K562 (cell line): ENCODE measurements around the gene PYDC1. TPM values are rescaled to one million over a fixed set of nuclear protein-coding genes. Genes with fewer than 3 reads are reported as not detected.
A peak's percentile ranks its signal among the peaks of the same experiment; 100 is the strongest.

Experiments
- ATAC-seq: fragments of 200-7000 bp; cut with Tn5 transposase; 3 replicates; pipeline ENCODE4 v1.9.1; 2020; ENCODE audit warnings: moderate library complexity
- BruUV-seq: library from RNA; stranded (reverse); fragments of 400-500 nt; replicated peaks from 2 replicates; lab custom pipeline; 2021; lab: Mats Ljungman, UMichigan
- CTCF ChIA-PET: fragments of 300-600 bp; formaldehyde crosslinking; extraction: SDS; loops from one replicate; lab custom pipeline; 2021; ENCODE audit warnings: low intra/inter-chr PET ratio; lab: Yijun Ruan, JAX
- POLR2A ChIA-PET: fragments of 300-600, 350-650 bp; sonication (Branson Sonifier 250); formaldehyde crosslinking; extraction: SDS; loops from one replicate; lab custom pipeline; 2021; ENCODE audit warnings: antibody characterized with exemption, inconsistent platforms; lab: Yijun Ruan, JAX
- DNase-seq, 4 experiments: peaks; one replicate each; pipeline versions ENCODE4 v3.0.0 to v3.0.0-alpha.2; 2011 to 2018; ENCODE audit warnings: low spot score in 3 of 4, mixed read lengths in 3 of 4; ENCODE audit errors: extremely low read depth in 1 of 4
- FAIRE-seq: peaks from 2 replicates; lab custom pipeline; 2011; peaks lifted over from hg19 to GRCh38; lab: Jason Lieb, UNC
- H2AFZ ChIP-seq: 2 replicates; pipeline ENCODE4 v1.6.0; 2011; ENCODE audit warnings: low read depth, low read length, control low read depth, inconsistent platforms
- H3K27ac ChIP-seq: fragments of 200-600 bp; 3 replicates; pipeline ENCODE4 v1.8.0; 2011; ENCODE audit warnings: low read depth, mild to moderate bottlenecking, control low read depth, inconsistent platforms, low read length, moderate library complexity, mixed read lengths; ENCODE audit errors: extremely low read depth
- H3K27me3 ChIP-seq, 2 experiments: fragments of 300-600 bp in 1 of 2; 2 replicates in 1 of 2; 3 replicates in 1 of 2; pipeline versions ENCODE4 v1.6.0 to v1.8.0; 2011; ENCODE audit warnings: inconsistent platforms in 2 of 2, low read length in 2 of 2, mild to moderate bottlenecking in 1 of 2, mixed read lengths in 1 of 2, moderate library complexity in 1 of 2; ENCODE audit not compliant: control insufficient read depth in 2 of 2, insufficient read depth in 2 of 2
- H3K36me3 ChIP-seq: fragments of 300-600 bp; 3 replicates; pipeline ENCODE4 v1.8.0; 2011; ENCODE audit warnings: mild to moderate bottlenecking, low read length, inconsistent platforms; ENCODE audit not compliant: control insufficient read depth, insufficient read depth
- H3K4me1 ChIP-seq, 2 experiments: fragments of 200-600 bp in 1 of 2; replicated peaks in 1 of 2; 2 replicates in 1 of 2; 3 replicates in 1 of 2; pipeline versions ENCODE4 v1.5.1 to v1.8.0; 2011; ENCODE audit warnings: inconsistent platforms in 2 of 2, low read length in 2 of 2, mild to moderate bottlenecking in 1 of 2, mixed read lengths in 1 of 2, moderate library complexity in 1 of 2; ENCODE audit not compliant: control insufficient read depth in 2 of 2, insufficient read depth in 2 of 2
- H3K4me2 ChIP-seq: 2 replicates; pipeline ENCODE4 v1.6.1; 2011; ENCODE audit warnings: low read length, control low read depth, inconsistent platforms, mixed read lengths; ENCODE audit not compliant: insufficient read depth
- H3K4me3 ChIP-seq: fragments of 200-600 bp; sonication (generic), shearing (Covaris generic); 2 replicates; pipeline ENCODE4 v1.5.1; 2016; ENCODE audit warnings: control low read depth, inconsistent platforms
- H3K79me2 ChIP-seq: fragments of 200-600 bp; 3 replicates; pipeline ENCODE4 v1.8.0; 2011; ENCODE audit warnings: low read length, inconsistent platforms; ENCODE audit not compliant: control insufficient read depth, insufficient read depth
- H3K9ac ChIP-seq, 2 experiments: 2 replicates each; pipeline versions ENCODE4 v1.6.0 to v1.6.1; 2011; ENCODE audit warnings: low read depth in 2 of 2, low read length in 2 of 2, control low read depth in 1 of 2, inconsistent platforms in 1 of 2, mild to moderate bottlenecking in 1 of 2, mixed read lengths in 1 of 2; ENCODE audit not compliant: insufficient read depth in 1 of 2
- H3K9me1 ChIP-seq: one replicate; pipeline ENCODE4 v1.6.0; 2011; ENCODE audit warnings: inconsistent platforms, mild to moderate bottlenecking, low read length, moderate library complexity; ENCODE audit not compliant: control insufficient read depth, insufficient read depth
- H3K9me3 ChIP-seq: replicated peaks from 2 replicates; pipeline ENCODE4 v1.5.1; 2011; ENCODE audit warnings: low read depth, low read length, inconsistent platforms; ENCODE audit not compliant: control insufficient read depth, insufficient read depth
- H4K20me1 ChIP-seq: replicated peaks from 2 replicates; pipeline ENCODE4 v1.6.1; 2011; ENCODE audit warnings: low read length, inconsistent platforms, mixed read lengths; ENCODE audit not compliant: control insufficient read depth, insufficient read depth
- DACH1 ChIP-seq: fragments of 450-650 bp; IDR thresholded peaks from 2 replicates; pipeline ENCODE4 v1.6.1; 2018; ENCODE audit not compliant: partially characterized antibody
- HLTF ChIP-seq: fragments of 450-650 bp; IDR thresholded peaks from 2 replicates; pipeline ENCODE4 v1.6.1; 2016
- ID3 ChIP-seq, 2 experiments: fragments of 250-450 bp in 1 of 2; fragments of 450-650 bp in 1 of 2; sonication (Bioruptor Pico) in 1 of 2; IDR thresholded peaks; 2 replicates each; pipeline versions ENCODE4 v1.6.1 to v1.8.0; 2016 to 2021; ENCODE audit warnings: mild to moderate bottlenecking in 2 of 2, moderate library complexity in 2 of 2, missing compliant biosample characterization in 1 of 2, missing genetic modification characterization in 1 of 2
- KDM5B ChIP-seq: fragments of 200-600 bp; sonication (generic); IDR thresholded peaks from 2 replicates; pipeline ENCODE4 v1.6.1; 2012; ENCODE audit warnings: low read depth, mild to moderate bottlenecking, moderate library complexity, low read length, control low read depth, inconsistent platforms; ENCODE audit not compliant: insufficient replicate concordance
- TAF7 ChIP-seq: fragments of 450-650 bp; IDR thresholded peaks from 2 replicates; pipeline ENCODE4 v1.6.1; 2016; ENCODE audit warnings: missing genetic modification characterization, missing compliant biosample characterization
- ZNF77 ChIP-seq: fragments of 250-450 bp; sonication (Bioruptor Pico); IDR thresholded peaks from 2 replicates; pipeline ENCODE4 v1.5.0; 2020
- WGBS: fragments of 100-300 bp; shearing (Covaris generic); methylation state at CpG from one replicate; pipeline ENCODE4 v1.1.6; 2016; ENCODE audit warnings: low coverage, mixed read lengths; ENCODE audit not compliant: insufficient coverage; ENCODE audit errors: missing lambda C conversion rate; 5-methylcytosine and 5-hydroxymethylcytosine counted together
- in situ Hi-C: fragments of 300-500 bp; cut with MboI; formaldehyde crosslinking; loops from 4 replicates; pipeline ENCODE4 v1.15.0; 2018; ENCODE audit warnings: inconsistent platforms, mixed read lengths
- intact Hi-C: fragments of 100-400 bp; cut with micrococcal nuclease; formaldehyde crosslinking; loops from 2 replicates; pipeline ENCODE4 v1.14.2; 2022
- polyA plus RNA-seq, 8 experiments: library from polyadenylated mRNA; depleted of rRNA in 4 of 8; stranded (reverse) in 5 of 8; unstranded in 3 of 8; fragments of >200 nt; fragmentation: Nextera tagmentation in 2 of 8; fragmentation: Illumina TruSeq in 1 of 8; extraction: Ambion mirVana in 2 of 8; extraction: Trizol in 1 of 8; gene quantifications; 2 replicates each; pipeline versions ENCODE4 v1.2.1 to v1.2.3, GENCODE V29; 2011 to 2014; ENCODE audit warnings: inconsistent platforms in 1 of 8, missing spikeins in 1 of 8
- total RNA-seq, 7 experiments: library from RNA; depleted of rRNA in 6 of 7; stranded (reverse); fragments of >200 nt in 6 of 7; fragmentation: Illumina TruSeq in 2 of 7; extraction: Trizol in 2 of 7; gene quantifications; 2 replicates each; pipeline versions ENCODE4 v1.2.1 to v1.2.3, GENCODE V29; 2011 to 2021; ENCODE audit warnings: low replicate concordance in 1 of 7

Gene PYDC1
- total and polyA plus RNA-seq, 9 of the 15 experiments (the other 6 are each of a cell fraction or from before 2014, with no cell fraction given) = not detected

DNA sequence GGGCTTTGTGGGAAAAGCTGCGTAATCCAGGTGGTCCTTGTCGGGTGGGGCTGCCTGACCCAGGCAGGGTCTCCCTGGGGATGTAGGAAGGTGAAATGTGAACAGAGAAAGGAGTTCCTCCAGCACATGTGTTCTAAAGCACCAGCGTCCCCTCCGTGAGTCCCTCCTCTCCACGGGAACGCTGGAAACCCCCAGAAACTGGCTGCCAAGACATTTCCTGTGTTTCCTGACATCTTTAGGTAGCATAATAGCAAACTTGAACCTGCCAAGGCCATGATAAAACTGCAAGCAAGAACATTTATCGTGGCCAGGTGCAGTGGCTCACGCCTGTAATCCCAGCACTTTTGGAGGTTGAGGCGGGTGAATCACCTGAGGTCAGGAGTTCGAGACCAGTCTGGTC, 12.6 kb upstream of the PYDC1 start:
- DNase-seq (peak in 1 of 4 experiments; percentile 9), ATAC-seq (no peak; the same call in 2 of the 3 replicates), FAIRE-seq (no peak)
- H3K4me1 ChIP-seq = peaks cover 14 to 30% of the 10 kb centered on the region in 2 experiments
- no peaks in the 10 kb centered on the region for H3K27me3 ChIP-seq
- no peak overlapping the region for H3K4me3 ChIP-seq
- H3K9me1 ChIP-seq = no peaks in the 10 kb centered on the region
- H3K27ac ChIP-seq = peak overlapping the region; percentile 67
- TF ChIP-seq HLTF = no peak
- no peak for TF ChIP-seq DACH1
- 0 out of 2 replicates have a peak, but pooled peaks have one; percentile 21 for TF ChIP-seq TAF7
- no peak for TF ChIP-seq ZNF77 (CRISPR knock-in tag)
- no peak for TF ChIP-seq ID3 (CRISPR knock-in tag; IDR thresholded peaks at IDR 0.05)
- peak; percentile 28; the same call in 1 of the 2 replicates for TF ChIP-seq ID3 (tag; IDR thresholded peaks at IDR 0.05)
- TF ChIP-seq KDM5B = no peak
- peak overlapping the region; percentile 40 to 78; a peak in 2 of 4 replicates for H3K9ac ChIP-seq
- no peaks in the 10 kb centered on the region for H3K79me2 ChIP-seq
- peak overlapping the region; percentile 42 for H3K4me2 ChIP-seq
- in situ Hi-C loops (no loop called here), intact Hi-C loops (no loop called here)
- peaks cover 6% of the 10 kb centered on the region for H3K9me3 ChIP-seq
- BruUV-seq = no TSS peak
- WGBS = 51% methylated on average over 10 of the region's 10 CpGs
- H3K36me3 ChIP-seq = no peaks in the 10 kb centered on the region
- ChIA-PET POLR2A (interaction anchor here (0.6 to 2.5 kb wide), 7 partner anchors 11 to 232 kb away, joined by 3 to 9 read pairs (median 3); partner anchors contain the start of gene TRIM72), CTCF (no interaction called here)
- H4K20me1 ChIP-seq = no peaks in the 10 kb centered on the region
- H2AFZ ChIP-seq = peak overlapping the region; percentile 77
